GM23338 (cell line): ENCODE measurements around the gene GALNT9.

Experiments used
- EZH2phosphoT487 ChIP-seq: fragments of 200-600 bp; sonication (generic); IDR thresholded peaks from one replicate; pipeline ENCODE4 v1.8.1; 2018; ENCODE audit warnings: antibody characterized with exemption; ENCODE audit not compliant: unreplicated experiment
- POLR2AphosphoS5 ChIP-seq: IDR thresholded peaks from 2 replicates; pipeline ENCODE4 v1.6.1; 2016; ENCODE audit warnings: antibody characterized with exemption, low read depth
- TF ChIP-seq, protein P1 (sequence below), 2 experiments: fragments of 200-600 bp in 1 of 2; sonication (generic) in 1 of 2; conservative IDR thresholded peaks; 2 replicates each; pipeline versions ENCODE4 v1.5.1 to v1.6.1; 2016 to 2017; ENCODE audit warnings: antibody characterized with exemption in 2 of 2, low read depth in 2 of 2, mild to moderate bottlenecking in 2 of 2, moderate library complexity in 1 of 2

GRCh38 chr12:132324173-132324572 lies 5.2 kb downstream of the GALNT9 start:
- TF ChIP-seq EZH2phosphoT487 = no peak
- TF ChIP-seq, protein P1, sequence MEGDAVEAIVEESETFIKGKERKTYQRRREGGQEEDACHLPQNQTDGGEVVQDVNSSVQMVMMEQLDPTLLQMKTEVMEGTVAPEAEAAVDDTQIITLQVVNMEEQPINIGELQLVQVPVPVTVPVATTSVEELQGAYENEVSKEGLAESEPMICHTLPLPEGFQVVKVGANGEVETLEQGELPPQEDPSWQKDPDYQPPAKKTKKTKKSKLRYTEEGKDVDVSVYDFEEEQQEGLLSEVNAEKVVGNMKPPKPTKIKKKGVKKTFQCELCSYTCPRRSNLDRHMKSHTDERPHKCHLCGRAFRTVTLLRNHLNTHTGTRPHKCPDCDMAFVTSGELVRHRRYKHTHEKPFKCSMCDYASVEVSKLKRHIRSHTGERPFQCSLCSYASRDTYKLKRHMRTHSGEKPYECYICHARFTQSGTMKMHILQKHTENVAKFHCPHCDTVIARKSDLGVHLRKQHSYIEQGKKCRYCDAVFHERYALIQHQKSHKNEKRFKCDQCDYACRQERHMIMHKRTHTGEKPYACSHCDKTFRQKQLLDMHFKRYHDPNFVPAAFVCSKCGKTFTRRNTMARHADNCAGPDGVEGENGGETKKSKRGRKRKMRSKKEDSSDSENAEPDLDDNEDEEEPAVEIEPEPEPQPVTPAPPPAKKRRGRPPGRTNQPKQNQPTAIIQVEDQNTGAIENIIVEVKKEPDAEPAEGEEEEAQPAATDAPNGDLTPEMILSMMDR (conservative IDR thresholded peaks at IDR 0.05; ENCODE audit: low read depth in 2 of 2) = no peak
- no peak for TF ChIP-seq POLR2AphosphoS5
